ENCODE data around the gene FBXO24. TPM values are rescaled to one million over a fixed set of nuclear protein-coding genes. Genes with fewer than 3 reads are reported as not detected.
"Not testable (repeated sequence)": the region's sequence is repeated elsewhere in the genome, so short reads cannot be mapped to it uniquely, and the experiment has no call there.

FBXO24 gene
- total RNA-seq, 1 experiment from 2014 or later, result 1.1 TPM

GRCh38 chr7:100563100-100563564 is 23.0 kb upstream of the FBXO24 start:
- no peak for DNase-seq (ENCODE audit: unreplicated experiment)
- ChIA-PET POLR2A (interaction anchor here (0.6 kb wide), 1 partner anchor 127 kb away, joined by 3 read pairs; no protein-coding TSS in a partner anchor), CTCF (interaction anchor here (0.6 to 7.8 kb wide), 21 partner anchors 8 to 314 kb away, joined by 3 to 87 read pairs (median 7); partner anchors contain the start of gene SPACDR)
- Mint-ChIP-seq H3K4me3 (ENCODE audit: unreplicated experiment) (no peak overlapping the region), H3K4me1 (ENCODE audit: insufficient read depth, unreplicated experiment) (no peaks in the 10 kb centered on the region), H3K9me3 (ENCODE audit: unreplicated experiment) (no peaks in the 10 kb centered on the region), H3K36me3 (ENCODE audit: insufficient read depth, unreplicated experiment) (no peaks in the 10 kb centered on the region), H3K27ac (ENCODE audit: low read depth, unreplicated experiment) (no peak overlapping the region), H3K27me3 (ENCODE audit: insufficient read depth, unreplicated experiment) (no peaks in the 10 kb centered on the region)
- TF ChIP-seq, protein P1, sequence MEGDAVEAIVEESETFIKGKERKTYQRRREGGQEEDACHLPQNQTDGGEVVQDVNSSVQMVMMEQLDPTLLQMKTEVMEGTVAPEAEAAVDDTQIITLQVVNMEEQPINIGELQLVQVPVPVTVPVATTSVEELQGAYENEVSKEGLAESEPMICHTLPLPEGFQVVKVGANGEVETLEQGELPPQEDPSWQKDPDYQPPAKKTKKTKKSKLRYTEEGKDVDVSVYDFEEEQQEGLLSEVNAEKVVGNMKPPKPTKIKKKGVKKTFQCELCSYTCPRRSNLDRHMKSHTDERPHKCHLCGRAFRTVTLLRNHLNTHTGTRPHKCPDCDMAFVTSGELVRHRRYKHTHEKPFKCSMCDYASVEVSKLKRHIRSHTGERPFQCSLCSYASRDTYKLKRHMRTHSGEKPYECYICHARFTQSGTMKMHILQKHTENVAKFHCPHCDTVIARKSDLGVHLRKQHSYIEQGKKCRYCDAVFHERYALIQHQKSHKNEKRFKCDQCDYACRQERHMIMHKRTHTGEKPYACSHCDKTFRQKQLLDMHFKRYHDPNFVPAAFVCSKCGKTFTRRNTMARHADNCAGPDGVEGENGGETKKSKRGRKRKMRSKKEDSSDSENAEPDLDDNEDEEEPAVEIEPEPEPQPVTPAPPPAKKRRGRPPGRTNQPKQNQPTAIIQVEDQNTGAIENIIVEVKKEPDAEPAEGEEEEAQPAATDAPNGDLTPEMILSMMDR (IDR thresholded peaks at IDR 0.05; ENCODE audit: unreplicated experiment), result no peak
- no TSS peak for BruUV-seq (replicated peaks)
- intact Hi-C loops (cut with micrococcal nuclease), result no loop called here

DNA sequence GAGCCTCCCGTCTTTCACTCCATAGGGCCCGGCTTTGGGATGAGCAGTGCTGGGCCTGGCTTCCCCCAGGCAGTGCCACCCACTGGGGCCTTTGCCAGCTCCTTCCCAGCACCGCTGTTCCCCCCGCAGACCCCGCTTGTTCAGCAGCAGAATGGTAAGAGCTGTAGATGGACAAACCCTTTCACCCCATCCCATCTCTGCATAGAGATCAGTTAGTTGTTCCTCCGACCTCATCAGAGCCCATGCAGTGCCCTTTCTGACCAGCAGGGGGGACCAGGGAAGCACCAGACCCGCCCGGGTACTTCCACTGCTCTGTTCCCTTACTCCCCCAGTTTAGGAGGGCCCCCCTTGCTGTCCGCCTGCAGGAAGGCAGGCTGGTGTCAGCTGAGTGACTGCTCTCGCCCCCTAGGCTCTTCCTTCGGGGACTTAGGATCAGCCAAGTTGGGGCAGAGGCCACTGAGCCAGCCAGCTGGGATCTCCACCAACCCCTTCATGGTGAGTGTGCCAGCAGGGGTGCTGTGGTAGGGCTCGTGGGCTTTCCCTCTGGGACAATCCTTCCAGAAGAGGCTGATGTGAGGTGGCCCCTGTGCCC is 22.2 kb upstream of the FBXO24 start:
- BruUV-seq (replicated peaks), result no TSS peak
- Mint-ChIP-seq H3K27ac (ENCODE audit: low read depth, unreplicated experiment) (no peak overlapping the region), H3K27me3 (ENCODE audit: insufficient read depth, unreplicated experiment) (no peaks in the 10 kb centered on the region), H3K36me3 (ENCODE audit: insufficient read depth, unreplicated experiment) (no peaks in the 10 kb centered on the region), H3K9me3 (ENCODE audit: unreplicated experiment) (no peaks in the 10 kb centered on the region), H3K4me1 (ENCODE audit: insufficient read depth, unreplicated experiment) (no peaks in the 10 kb centered on the region), H3K4me3 (ENCODE audit: unreplicated experiment) (no peak overlapping the region)
- ChIA-PET CTCF (interaction anchor here (0.6 to 7.8 kb wide), 33 partner anchors 9 to 775 kb away, joined by 3 to 87 read pairs (median 4); partner anchors contain the start of genes FBXO24, LRCH4, MUC17 and SPACDR), POLR2A (interaction anchor here (1.3 kb wide), 1 partner anchor 22 kb away, joined by 6 read pairs; the partner anchor contains the start of genes FBXO24 and LRCH4)
- DNase-seq (ENCODE audit: unreplicated experiment), result peak; percentile 60
- TF ChIP-seq, protein P1 (IDR thresholded peaks at IDR 0.05; ENCODE audit: unreplicated experiment), result peak; percentile 78
- intact Hi-C loops (cut with micrococcal nuclease), result loop anchor here (1.0 kb wide), 2 partner anchors 24 to 127 kb away; no protein-coding TSS in a partner anchor

GRCh38 chr7:100564405-100564804 is 21.7 kb upstream of the FBXO24 start:
- H3K4me3 Mint-ChIP-seq (ENCODE audit: unreplicated experiment); H3K27ac Mint-ChIP-seq (ENCODE audit: low read depth, unreplicated experiment); H3K4me1 Mint-ChIP-seq (ENCODE audit: insufficient read depth, unreplicated experiment); H3K9me3 Mint-ChIP-seq (ENCODE audit: unreplicated experiment); H3K27me3 Mint-ChIP-seq (ENCODE audit: insufficient read depth, unreplicated experiment); H3K36me3 Mint-ChIP-seq (ENCODE audit: insufficient read depth, unreplicated experiment); BruUV-seq (replicated peaks); DNase-seq (ENCODE audit: unreplicated experiment): not testable (repeated sequence)
- POLR2A ChIA-PET, result interaction anchor here (1.3 kb wide), 1 partner anchor 21 kb away, joined by 6 read pairs; the partner anchor contains the start of genes FBXO24 and LRCH4
- intact Hi-C loops (cut with micrococcal nuclease), result loop anchor here (1.0 kb wide), 2 partner anchors 24 to 127 kb away; no protein-coding TSS in a partner anchor
- CTCF ChIA-PET, result interaction anchor here (0.6 to 7.8 kb wide), 31 partner anchors 9 to 776 kb away, joined by 3 to 87 read pairs (median 4); partner anchors contain the start of genes FBXO24, LRCH4, MUC17 and SPACDR

DNA sequence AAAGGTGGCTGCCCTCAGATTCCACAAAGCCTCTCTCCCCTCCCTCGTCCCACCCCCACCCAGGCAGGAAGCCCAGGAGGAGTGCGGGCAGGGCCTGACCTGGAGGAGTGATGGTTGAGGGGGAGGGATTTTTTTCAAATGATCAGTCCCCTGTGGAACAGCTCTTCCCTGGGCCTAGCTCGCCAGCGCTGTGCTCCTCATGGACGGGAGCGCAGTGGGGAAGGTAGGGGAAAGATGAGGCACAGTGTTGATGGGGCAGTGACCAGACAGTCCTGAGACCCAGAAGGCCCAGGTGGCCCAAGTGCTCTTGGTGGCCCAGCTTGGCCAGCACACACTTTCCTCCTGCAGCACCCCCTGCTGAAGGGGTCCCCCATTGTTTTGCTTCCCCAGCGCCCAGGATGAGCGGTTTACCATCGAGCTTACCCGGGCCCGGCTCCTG is 21.0 kb upstream of the FBXO24 start:
- BruUV-seq (replicated peaks), result no TSS peak
- ChIA-PET CTCF (interaction anchor here (0.6 to 7.8 kb wide), 15 partner anchors 10 to 164 kb away, joined by 3 to 87 read pairs (median 7); partner anchors contain the start of gene SPACDR), POLR2A (no interaction called here)
- TF ChIP-seq, protein P1 (IDR thresholded peaks at IDR 0.05; ENCODE audit: unreplicated experiment), result no peak
- no peaks in the 10 kb centered on the region for H3K27me3 Mint-ChIP-seq (ENCODE audit: insufficient read depth, unreplicated experiment)
- intact Hi-C loops (cut with micrococcal nuclease), result no loop called here
- no peak overlapping the region for H3K27ac Mint-ChIP-seq (ENCODE audit: low read depth, unreplicated experiment)
- DNase-seq (ENCODE audit: unreplicated experiment), result no peak
- no peak overlapping the region for H3K4me3 Mint-ChIP-seq (ENCODE audit: unreplicated experiment)
- H3K9me3 Mint-ChIP-seq (ENCODE audit: unreplicated experiment), result no peaks in the 10 kb centered on the region
- no peaks in the 10 kb centered on the region for H3K4me1 Mint-ChIP-seq (ENCODE audit: insufficient read depth, unreplicated experiment)
- no peaks in the 10 kb centered on the region for H3K36me3 Mint-ChIP-seq (ENCODE audit: insufficient read depth, unreplicated experiment)
